GM21717 (cell line): ENCODE results near the gene OOSP4B.
"Not testable (repeated sequence)": the region's sequence is repeated elsewhere in the genome, so short reads cannot be mapped to it uniquely, and the experiment has no call there.

Experiments used
- ATAC-seq: cut with Tn5 transposase; IDR thresholded peaks from one replicate; pipeline ENCODE4 v1.9.1; 2021; ENCODE audit warnings: mild to moderate bottlenecking, moderate library complexity; ENCODE audit not compliant: unreplicated experiment

The OOSP4B gene

DNA sequence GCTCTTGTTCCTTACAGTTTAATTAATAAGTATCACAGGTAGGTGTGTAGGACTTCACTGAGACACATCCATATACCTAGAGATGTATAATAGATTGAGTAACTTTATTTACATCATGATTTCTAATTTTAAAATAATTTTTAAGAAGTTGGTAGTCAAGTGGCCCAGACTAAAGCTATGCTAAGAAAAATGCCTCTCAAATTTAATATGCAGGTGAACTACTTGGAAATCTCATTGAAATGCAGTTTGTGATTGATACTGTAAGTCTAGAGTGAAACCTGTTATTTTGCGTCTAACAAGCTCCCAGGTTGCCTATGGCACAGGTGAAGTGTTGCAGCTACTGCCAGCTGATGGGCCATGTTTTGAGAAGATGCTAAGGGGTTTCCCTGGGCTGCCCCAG is at the start of gene OOSP4B:
TSS of gene OOSP4B (plus strand) at position 301 of the 400 bp plus-strand sequence.
- ATAC-seq = no peak

DNA sequence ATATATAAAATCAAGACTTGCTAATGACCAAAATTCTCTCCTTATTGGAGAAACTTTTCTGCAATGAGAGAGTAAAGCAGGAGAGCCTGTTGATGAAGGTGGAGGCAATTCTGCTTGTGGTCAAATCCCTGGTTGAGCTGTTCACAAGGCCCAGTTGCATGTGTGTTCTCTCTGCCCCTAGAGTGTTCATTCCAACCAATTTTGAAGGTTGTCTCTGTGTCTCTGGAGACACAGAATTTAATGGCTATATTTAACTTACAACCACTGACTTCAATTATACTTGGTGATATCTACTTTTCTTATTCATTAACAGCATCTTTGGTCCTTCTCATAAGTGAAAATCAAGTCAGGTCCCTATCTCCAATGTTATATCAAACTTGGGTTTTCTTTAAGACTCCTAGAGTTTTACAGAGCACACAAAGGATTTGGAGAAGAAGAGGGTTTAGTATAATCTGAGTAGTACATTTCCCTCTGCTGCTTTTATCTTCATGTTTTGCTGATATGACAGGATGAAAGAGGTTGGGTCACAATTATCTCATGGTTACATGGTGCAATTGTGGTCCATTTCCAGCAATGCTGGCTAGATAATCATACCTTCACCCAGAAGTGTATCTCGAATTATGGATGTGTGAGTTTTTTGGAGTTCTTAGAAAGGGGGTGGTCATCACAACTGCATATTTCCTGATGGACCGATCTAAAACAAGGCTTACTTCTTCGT is 49.1 kb upstream of the OOSP4B start:
- ATAC-seq = no peak

DNA sequence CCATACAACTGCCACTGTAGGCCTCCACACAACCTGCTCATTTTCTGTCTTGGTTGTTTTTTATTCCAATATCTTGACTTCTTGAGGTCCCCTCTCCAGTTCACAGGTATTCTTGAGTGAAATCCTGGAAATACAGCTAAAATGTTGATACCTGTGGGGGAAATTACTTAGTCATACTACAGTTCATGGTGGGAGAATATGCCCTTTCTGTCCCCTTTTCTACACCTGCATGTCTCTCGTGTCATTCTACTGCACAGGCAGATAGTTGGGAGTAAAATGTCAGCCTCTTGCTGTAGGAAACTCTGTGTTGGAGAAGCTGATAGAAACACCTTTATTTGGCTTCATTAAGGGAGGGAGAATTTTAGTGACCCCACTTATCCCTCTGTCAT is 48.6 kb upstream of the OOSP4B start:
- ATAC-seq = no peak

DNA sequence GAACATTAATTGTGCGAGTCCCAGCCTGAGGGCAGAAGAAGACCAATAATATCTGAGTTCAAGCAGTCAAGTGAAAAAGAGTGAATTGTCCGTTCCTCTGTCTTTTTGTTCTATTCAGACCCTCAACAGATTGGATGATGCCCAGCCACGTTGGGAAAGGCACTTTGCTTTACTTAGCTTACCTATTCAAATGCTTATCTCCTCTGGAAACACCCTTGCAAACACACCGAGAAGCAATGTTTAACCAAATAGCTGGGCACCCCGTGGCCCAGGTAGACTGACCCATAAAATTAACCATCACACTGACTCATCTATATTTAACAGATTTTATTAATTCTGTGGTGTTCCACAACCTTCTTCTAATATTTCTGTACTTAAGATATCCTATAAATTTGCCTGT is 43.9 kb upstream of the OOSP4B start:
- ATAC-seq = no peak

DNA sequence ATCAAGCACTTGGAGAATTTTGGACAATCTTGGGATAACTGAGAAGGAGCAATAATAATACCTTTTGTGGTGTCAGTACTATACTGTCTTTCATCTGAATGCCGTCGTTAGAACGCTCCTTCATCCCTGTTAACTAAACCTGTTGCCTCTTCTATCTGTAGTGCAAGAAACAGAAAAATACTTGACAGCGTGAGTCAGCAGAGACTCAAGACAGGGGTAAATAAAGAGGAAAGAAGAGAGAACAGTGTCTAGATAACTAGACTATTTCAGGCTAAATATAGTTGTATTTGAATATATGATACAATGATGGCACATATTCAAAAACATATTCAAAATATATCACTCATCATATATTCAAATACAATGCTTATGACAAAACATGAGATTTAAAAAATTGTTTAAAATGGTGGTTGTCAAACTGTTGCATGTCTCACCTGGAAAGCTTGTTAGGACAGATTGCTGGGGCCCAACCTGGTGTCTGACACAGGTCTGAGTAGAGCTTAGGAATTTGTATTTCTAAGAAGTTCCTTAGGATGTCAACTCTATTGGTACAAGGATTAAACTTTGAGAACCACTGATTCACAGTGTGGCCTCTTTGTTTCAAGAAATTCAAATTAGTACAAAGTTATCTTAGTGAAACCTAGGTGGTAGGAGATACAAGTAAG is 35.7 kb upstream of the OOSP4B start:
- ATAC-seq = no peak

DNA sequence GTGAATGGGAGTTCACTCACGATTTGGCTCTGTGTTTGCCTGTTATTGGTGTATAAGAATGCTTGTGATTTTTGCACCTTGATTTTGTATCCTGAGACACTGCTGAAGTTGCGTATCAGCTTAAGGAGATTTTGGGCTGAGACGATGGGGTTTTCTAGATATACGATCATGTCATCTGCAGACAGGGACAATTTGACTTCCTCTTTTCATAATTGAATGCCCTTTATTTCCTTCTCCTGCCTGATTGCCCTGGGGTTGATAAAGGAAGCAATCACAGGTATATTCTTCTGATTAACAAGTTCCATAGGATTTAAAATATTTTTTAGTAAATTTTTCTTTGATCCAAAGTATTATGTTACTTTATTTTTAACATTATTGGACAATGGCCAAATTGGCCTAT is 34.9 kb upstream of the OOSP4B start:
- not testable (repeated sequence) for ATAC-seq

DNA sequence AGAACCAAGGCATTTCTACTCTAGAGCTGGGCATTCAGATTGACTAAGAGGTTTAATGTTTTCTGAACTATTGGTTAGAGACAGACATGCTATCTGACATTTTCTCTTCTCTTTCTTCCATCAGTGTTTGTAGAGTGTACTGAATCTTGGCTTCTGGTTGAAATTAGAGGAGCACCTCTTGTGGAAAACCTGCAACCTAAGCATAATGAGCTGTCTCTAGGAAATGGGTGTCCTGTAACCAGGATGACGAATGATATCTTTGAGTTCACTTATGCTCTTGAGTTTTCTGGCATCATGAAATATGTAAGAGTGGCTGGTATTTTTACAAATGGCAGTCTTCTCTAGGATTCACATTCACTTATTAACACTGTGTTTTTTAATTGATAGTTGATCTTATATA is 33.8 kb upstream of the OOSP4B start:
- ATAC-seq = no peak

DNA sequence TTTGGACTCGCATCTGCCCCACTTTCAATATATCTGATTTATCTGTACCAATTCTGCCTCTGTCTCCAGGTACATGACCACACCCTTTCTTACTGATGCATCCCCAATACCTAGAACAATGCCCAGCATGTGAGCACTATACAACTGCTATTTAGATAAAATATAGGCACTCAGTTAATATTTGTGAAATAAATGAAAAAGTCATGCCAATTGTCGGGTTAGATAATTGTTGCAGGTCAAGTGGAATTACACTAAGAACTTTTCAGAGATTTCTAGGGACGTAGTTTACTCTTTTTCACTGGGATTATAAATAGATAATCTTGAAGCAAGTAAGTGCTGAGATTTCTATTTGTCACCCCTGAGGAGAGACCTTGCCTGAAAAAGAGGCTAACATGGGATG is 32.6 kb upstream of the OOSP4B start:
- ATAC-seq = no peak

DNA sequence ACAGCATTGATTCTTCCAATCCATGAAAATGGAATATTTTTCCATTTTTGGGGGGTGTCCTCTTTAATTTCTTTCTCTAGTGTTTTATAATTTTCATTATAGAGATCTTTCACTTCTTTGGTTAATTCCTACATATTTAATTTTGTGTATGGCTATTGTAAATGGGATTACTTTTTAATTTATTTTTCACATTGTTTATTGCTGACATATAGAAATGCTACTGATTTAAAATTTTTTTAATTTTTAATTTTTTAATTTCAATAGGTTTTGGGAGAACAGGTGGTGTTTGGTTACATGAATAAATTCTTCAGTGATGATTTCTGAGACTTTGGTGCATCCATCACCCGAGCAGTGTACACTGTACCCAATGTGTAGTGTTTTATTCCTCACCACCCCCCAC is 26.6 kb upstream of the OOSP4B start:
- ATAC-seq = no peak

DNA sequence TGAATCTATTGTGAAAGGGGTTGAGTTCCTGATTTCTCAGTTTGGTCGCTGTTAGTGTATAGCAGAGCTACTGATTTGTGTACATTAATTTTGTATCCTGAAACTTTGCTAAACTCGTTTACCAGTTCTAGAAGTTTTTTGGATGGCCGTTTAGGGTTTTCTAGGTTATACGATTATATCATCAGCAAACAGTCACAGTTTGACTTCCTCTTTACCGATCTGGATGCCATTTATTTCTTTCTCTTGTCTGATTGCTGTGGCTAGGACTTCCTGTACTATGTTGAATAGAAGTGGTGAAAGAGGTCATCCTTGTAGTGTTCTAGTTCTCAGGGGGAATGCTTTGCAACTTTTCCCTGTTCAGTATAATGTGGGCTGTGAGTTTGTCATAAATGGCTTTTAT is 24.6 kb upstream of the OOSP4B start:
- ATAC-seq = no peak

DNA sequence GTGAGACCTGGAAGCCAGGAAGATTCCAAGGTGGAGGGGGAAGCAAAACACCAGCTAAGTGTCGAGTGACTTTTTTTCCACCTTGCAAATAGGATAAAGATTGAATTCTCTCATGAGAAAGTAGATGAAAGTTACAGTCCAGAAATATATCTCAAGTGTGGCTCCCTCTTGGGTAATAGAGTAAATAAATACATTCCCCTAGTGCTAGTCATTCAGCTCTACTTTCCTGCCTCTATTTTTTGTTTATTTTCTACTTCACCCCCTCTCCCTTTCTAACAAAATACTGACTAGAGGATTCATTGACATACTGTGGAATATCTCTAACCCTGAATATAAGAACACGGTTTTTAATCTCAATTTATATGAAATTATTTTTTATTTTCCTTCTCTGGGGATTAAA is 19.2 kb upstream of the OOSP4B start:
- no peak for ATAC-seq

DNA sequence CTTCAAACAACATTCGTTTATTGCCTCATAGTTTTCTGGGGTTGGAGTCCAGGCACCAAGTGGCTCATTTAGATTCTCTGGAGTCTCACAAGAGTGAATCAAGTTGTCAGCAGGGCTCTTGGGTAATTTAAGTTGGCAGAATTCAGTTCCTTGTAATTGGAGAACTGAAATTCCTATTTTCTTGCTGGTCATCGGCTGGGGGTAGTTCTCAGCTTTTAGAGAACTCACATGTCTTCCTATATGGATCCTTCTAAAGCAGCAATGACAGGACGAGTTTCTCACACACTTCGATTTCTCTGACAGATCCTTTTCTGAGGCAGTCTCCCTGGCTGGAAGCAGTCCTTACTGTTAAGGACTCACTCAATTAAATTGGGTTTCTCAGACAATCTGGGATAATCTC is 17.3 kb upstream of the OOSP4B start:
- no peak for ATAC-seq

DNA sequence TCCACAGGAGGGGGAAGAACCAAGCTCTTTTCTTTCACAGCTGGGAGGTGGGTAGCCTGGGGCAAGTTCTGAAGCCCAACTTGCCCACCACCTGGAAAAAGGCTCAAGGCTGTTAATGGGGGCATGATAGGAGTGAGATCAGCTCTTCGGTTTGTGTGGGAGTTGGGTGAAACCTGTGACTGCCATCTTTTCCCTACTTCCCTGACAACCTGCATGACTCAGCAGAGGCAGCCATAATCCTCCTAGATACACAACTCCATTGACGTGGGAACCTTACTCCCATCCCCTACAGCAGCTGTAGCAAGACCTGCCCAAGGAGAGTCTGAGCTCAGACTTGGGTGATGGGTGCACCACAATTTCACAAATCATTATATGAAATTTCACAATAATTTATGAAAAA is 13.3 kb upstream of the OOSP4B start:
- ATAC-seq = no peak

DNA sequence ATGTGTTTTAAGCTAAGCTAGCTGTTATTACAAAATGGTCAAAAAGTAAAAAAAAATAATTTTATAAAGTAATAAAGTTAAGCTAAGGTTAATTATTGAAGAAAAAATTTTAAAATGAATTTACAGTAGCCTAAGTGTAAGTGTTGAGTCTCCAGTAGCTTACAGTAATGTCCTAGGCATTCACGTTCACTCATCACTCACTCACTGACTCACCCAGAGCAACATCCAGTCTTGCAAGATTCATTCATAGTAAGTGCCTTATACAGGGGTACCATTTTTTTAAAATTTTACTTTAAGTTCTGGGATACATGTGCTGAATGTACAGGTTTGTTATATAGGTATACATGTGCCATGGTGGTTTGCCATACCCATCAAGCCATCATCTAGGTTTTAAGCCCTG is 11.6 kb upstream of the OOSP4B start:
- ATAC-seq = no peak

DNA sequence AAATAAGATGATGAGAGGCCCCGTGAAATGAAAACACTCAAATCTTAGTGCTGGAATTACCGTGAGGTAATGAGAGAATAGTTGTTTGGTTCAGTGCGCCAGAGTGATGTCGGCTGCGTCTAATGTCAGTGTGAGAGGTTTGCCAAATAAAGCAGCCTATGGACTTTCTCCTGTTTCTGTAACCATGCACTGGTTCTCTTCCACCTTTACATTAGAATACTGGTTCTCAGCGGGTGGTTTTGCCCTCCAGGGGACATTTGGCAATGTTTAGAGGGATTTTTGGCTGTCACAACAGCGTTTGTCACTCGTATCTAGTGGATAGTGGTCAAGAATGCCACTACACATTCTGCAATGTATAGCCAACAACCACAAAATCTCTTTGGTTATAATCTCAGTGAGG is 1.1 kb downstream of the OOSP4B start:
- ATAC-seq = no peak

DNA sequence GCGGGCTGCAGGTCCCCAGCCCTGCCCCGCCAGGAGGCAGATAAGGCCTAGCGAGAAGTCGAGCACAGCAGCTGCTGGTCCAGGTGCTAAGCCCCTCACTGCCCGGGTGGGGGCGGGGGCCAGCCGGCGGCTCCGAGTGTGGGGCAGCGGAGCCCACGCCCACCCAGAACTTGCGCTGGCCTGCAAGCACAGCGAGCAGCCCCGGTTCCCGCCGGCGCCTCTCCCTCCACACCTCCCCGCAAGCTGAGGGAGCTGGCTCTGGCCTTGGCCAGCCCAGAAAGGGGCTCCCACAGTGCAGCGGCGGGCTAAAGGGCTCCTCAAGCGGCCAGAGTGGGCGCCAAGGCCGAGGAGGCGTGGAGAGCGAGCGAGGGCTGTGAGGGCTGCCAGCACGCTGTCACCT is 3.4 kb downstream of the OOSP4B start:
- ATAC-seq = not testable (repeated sequence)

DNA sequence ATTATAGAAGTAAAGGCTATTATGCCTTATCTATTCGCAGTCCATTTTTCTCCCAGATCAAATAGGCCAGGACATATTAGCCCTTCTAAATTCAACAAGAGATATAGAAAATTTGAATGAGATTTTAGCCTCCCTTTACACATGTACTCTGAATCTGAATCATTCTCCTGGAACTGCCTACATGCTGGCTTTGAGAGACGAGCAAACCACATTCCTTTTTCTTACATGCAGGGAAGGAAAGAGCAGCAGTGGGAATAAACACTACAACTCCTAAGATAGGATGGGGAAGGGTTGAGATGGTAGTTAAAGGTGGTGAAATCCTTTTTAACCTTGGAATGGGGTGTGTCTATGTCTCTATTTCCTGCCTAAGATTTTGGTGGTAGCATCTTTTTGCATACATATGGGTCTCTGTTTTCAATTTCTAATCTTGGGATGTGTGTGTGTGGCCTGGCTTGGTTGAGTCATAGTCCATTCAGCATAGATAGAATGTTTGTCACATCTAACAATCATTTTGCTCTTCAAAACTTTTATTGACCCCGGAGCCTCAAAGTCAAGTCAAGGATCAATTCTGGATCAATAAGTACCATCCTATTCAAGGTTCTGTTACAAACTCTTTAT is 12.1 kb downstream of the OOSP4B start:
- no peak for ATAC-seq

DNA sequence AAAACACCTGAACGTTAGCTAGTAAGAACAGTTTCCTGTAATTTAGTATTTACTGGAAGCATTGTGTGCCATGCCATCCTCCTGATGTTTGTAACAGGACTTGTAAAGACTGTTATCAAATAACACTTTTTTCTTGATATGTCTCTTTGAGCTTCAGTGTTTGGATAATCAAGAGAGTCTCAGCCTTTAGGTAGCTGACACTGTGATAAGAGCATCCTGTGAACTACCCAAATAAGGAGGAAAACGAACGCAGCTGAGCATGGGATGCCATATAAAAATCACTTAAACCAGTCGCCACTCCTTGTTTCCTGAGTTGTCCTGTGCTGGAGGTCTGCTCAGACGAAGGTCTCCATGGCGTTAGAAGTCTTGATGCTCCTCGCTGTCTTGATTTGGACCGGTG is 23.1 kb downstream of the OOSP4B start, which contains the start of gene OOSP2:
TSS of gene OOSP2 (plus strand) at position 301 of the 400 bp plus-strand sequence. CDS start at position 352, 51 bp downstream.
- no peak for ATAC-seq

DNA sequence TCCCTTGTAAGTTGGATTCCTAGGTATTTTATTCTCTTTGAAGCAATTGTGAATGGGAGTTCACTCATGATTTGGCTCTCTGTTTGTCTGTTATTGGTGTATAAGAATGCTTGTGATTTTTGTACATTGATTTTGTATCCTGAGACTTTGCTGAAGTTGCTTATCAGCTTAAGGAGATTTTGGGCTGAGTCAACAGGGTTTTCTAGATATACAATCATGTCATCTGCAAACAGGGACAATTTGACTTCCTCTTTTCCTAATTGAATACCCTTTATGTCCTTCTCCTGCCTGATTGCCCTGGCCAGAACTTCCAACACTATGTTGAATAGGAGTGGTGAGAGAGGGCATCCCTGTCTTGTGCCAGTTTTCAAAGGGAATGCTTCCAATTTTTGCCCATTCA is 33.4 kb downstream of the OOSP4B start:
- not testable (repeated sequence) for ATAC-seq

DNA sequence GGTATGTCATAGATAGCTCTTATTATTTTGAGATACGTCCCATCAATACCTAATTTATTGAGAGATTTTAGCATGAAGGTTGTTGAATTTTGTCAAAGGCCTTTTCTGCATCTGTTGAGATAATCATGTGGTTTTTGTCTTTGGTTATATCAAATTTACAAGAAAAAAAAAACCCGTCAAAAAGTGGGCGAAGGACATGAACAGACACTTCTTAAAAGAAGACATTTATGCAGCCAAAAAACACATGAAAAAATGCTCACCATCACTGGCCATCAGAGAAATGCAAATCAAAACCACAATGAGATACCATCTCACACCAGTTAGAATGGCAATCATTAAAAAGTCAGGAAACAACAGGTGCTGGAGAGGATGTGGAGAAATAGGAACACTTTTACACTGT is 33.9 kb downstream of the OOSP4B start:
- not testable (repeated sequence) for ATAC-seq

DNA sequence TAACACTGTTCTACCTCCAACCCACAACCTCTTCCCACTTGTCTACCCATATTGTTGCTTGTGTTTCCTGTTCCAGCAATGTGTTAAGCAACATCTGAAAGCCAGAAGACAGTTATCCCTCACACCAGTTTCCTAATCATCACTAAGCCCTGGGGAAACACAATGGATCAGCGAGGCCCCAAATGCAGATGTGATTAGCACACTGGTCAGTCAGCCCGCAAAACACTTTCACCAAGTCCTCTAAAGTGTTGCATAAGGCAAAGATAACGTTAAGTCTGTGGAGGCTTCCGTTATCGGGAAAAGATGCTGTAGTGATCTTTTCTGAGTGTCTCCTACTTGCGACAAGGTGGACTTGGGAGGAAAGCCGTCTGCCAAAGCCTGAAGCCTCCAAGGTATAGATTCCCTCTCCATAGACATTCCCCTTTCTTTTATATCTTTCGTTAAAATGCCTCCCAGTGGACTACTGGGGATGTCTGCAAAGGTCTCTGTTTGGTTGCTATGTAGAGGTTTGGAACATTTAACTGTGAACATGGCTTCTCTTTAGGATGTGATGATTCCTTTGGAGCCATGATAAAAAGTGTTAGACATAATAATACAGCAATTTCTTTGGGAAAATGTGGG is 39.5 kb downstream of the OOSP4B start, which contains the start of gene MS4A3:
TSS of gene MS4A3 (plus strand) at position 317 of the 621 bp plus-strand sequence. CDS start 4,496 bp downstream, outside the sequence.
- ATAC-seq = no peak

DNA sequence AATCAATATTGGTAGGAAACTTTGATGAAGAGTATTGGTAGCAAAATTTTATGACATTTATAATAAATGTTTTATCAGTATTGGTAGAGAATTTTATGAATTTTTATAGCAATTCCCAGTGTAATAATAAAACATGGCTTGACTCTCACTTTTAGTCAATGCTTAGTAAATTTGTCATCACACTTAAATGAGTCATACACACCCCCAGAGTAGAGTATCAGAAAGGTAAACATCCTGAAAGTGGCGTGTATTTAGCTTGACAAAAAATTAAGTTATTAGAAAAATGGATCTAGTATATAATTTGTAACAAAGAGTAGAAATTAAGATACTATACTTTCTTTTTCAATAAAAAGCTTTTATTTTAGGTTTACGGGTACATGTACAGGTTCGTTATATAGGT is 42.1 kb downstream of the OOSP4B start:
- ATAC-seq = no peak
